ENCODE measurements around the gene LYSET.
"Not testable (repeated sequence)": the region's sequence is repeated elsewhere in the genome, so short reads cannot be mapped to it uniquely, and the experiment has no call there.

Gene LYSET

DNA sequence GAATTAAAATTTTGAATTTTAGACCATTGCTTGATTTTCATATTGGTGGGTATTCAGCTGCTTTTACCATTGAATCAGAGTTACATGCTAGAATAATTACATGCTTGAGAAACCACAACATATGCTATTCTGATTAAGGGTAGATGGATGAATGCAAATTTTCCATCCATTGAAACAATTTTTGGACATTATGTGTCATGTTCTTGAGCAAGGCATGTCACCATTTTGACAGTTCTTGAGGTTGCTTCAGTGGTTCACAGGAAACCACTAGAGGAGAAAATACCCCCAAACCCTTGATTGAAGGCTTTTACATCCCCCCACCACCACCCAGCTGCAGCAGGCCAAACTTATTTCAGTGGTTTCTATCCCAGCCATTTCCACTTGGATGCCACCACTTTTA is 35.4 kb downstream of the LYSET start:
- H3K27ac ChIP-seq: no peak overlapping the region
- TF ChIP-seq CTCF (IDR thresholded peaks at IDR 0.05): no peak
- TF ChIP-seq ZFX (IDR thresholded peaks at IDR 0.05; ENCODE audit: borderline replicate concordance): no peak

DNA sequence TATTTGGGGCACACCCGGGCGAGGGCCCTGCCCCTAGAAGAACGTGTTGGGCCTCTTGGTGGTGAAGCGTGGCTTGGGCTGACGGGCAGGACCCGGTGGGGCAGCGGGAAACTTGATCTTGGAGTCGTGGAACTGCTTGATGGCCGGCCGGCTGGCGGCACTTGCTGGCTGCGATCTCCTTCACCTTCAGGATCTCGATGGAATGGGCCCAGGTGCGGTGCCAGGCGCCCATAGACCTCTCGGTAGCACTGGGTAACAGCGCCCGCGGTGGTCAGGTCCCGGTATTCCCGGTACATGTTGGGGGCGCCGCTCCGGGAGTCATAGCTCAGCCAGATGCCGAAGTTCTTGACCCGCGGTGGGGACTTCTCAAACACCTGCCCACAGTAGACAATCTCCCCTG is 38.4 kb downstream of the LYSET start:
- TF ChIP-seq ZFX (IDR thresholded peaks at IDR 0.05; ENCODE audit: borderline replicate concordance) (no peak), CTCF (IDR thresholded peaks at IDR 0.05) (no peak)
- no peak overlapping the region for H3K27ac ChIP-seq

DNA sequence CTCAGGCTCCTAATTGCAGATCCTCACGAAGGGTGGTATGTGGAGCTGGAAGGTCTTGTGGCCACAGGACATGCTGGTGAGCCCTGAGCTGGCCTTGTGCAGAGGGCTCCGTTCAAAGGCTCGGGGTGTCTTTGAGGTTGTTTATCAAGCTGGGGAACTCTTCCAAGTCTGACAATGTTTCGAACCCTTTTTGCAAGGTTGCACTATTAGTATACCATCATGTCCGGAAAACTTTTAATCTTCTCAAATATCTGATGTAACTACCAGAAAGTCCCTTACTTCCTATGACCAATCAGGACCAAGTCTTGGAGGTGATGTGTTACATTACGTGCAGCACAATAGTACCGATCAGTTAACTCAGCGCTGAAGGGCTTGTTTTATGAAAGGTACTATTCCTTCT is 43.4 kb downstream of the LYSET start:
- no peak overlapping the region for H3K27ac ChIP-seq
- no peak for TF ChIP-seq ZFX (IDR thresholded peaks at IDR 0.05; ENCODE audit: borderline replicate concordance)
- no peak for TF ChIP-seq CTCF (IDR thresholded peaks at IDR 0.05)

- peak overlapping the region; percentile 46 for H3K27ac ChIP-seq
- TF ChIP-seq ZFX (IDR thresholded peaks at IDR 0.05; ENCODE audit: borderline replicate concordance) (no peak), CTCF (IDR thresholded peaks at IDR 0.05) (no peak)
Measured at GRCh38 chr14:93230539-93230938, 45.4 kb downstream of the LYSET start.

- TF ChIP-seq ZFX (IDR thresholded peaks at IDR 0.05; ENCODE audit: borderline replicate concordance) (no peak), CTCF (IDR thresholded peaks at IDR 0.05) (no peak)
- H3K27ac ChIP-seq: peak overlapping the region; percentile 46
Measured at GRCh38 chr14:93231129-93231979, 46.2 kb downstream of the LYSET start.

- TF ChIP-seq ZFX (IDR thresholded peaks at IDR 0.05; ENCODE audit: borderline replicate concordance) (no peak), CTCF (IDR thresholded peaks at IDR 0.05) (no peak)
- H3K27ac ChIP-seq: no peak overlapping the region
Measured at GRCh38 chr14:93232159-93232558, 47.0 kb downstream of the LYSET start.

DNA sequence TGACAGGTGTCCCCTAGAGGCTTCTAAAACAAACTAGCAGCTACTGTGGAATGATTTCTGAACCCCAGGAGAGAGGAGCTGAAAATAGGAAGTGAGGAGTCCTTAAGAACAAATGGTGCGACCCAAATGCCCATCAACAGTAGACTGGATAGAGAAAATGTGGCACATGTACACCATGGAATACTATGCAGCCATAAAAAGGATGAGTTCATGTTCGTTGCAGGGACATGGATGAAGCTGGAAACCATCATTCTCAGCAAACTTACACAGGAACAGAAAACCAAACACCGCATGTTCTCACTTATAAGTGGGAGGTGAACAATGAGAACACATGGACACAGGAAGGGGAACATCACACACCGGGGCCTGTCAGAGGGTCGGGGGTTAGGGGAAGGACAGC is 48.0 kb downstream of the LYSET start:
- not testable (repeated sequence) for H3K27ac ChIP-seq

GRCh38 chr14:93234798-93235197 is 49.7 kb downstream of the LYSET start:
- no peak overlapping the region for H3K27ac ChIP-seq

More at GRCh38 chr14:93234798-93235197, 49.7 kb downstream of the LYSET start:
- no peak for TF ChIP-seq CTCF (IDR thresholded peaks at IDR 0.05)
- TF ChIP-seq ZFX (IDR thresholded peaks at IDR 0.05; ENCODE audit: borderline replicate concordance): no peak

All from 22Rv1 (cell line).